HTERT RPE-1 (cell line): ENCODE results near the gene TMEM127.
"Not testable (repeated sequence)": the region's sequence is repeated elsewhere in the genome, so short reads cannot be mapped to it uniquely, and the experiment has no call there.

ENCODE experiments used
- in situ Hi-C: fragments of 300-500 bp; cut with MboI; formaldehyde crosslinking; loops from 4 replicates; pipeline ENCODE4 v1.14.3; 2020; ENCODE audit warnings: low sequenced_read_pairs

TMEM127 gene

DNA sequence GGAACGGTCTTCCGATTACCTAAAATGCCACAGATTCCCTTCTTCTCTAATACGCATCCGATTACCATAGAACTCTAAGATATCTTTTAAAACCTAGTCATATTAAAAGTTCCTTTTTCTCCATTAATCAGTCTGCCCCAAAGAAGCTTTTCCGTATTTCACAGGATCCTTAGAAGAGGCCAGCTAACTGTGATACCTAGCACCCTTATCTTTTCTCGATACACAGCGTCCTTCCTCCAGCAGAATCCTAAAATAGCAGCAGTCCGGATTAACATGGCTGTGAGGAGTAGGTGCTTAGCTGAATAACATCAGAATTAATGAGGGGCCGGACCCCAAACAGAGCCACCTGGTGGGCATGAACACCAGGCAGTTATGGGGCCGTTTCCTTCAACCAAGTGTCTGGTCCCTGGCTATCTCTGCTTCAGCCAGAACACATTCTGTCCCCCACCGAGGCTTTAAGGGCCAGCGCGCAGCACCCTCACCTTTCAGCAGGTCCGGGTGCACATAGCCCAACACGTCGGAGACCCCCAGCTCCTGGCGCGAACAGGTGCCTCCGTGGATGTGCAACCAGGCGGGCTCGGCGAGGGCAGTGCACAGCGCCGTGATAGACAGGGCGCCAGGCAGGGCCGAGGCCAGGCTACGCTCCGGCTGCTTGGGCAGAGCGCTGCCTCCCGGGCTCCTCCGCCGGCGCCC is 995 bp downstream of the TMEM127 start:
- in situ Hi-C loops, result no loop called here

DNA sequence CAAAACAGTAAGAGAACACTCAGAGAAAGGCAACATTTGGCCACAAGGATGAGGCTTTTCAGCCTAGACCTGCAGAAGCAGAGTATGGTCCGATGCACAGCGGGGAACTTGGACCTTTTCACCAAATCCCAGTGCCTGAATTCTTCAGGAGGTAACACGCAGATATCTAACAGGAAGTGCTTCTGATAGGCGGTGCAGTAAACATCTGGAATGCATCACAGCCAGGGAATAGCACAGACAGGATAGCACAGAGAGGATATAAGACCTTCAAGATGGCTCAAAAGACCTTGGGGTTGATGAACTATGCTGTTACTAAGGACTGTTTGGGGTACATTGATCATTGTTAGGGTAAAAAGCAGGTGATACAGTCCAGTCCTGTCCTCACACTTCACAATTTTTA is 1.7 kb downstream of the TMEM127 start:
- in situ Hi-C loops, result no loop called here

- in situ Hi-C loops, result no loop called here
Observed at GRCh38 chr2:96262306-96262705, 3.5 kb downstream of the TMEM127 start.

- in situ Hi-C loops, result no loop called here
Observed at GRCh38 chr2:96261328-96262003, 4.3 kb downstream of the TMEM127 start.

DNA sequence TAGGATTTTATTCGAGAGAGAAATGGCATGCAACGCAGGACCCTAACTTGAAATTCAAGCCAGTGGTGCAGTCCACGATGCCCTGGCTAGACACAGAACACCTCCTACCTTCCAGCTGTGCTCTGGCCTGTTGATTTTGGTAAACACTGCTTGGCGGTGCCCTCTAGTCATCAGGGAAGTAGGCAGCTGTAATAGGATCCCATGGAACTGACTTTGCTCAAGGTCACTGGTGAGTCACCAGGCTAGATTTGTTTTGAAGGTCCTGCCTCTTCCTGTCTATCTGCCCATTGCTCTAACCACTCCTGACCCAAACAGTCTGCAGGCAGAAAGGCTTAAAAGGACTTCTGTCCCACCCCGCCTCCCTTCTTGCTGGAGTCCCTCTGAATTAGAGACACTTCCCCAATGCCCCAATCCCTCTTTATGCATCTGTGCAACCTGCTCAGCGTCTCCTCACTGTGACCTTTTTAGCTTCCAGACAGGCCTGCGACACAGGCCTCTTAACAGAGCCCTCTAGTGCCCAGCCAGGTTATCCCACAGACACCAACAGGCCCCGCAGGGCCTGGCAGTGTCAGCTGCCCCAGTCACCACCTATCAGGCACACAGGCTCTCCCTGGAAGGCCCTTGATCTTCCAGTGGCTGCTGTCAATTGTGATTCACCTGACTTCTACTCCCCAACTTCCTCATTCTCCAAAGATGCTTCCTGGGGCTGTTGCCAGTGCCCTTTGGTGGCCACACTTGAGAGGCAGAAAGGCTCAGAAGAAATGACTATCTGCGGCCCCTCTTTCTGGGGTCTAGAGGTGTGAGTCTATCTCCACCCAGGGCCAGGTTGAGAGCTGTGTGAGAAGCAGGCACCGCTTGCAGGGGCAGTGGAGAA is 5.2 kb downstream of the TMEM127 start:
- in situ Hi-C loops, result no loop called here

DNA sequence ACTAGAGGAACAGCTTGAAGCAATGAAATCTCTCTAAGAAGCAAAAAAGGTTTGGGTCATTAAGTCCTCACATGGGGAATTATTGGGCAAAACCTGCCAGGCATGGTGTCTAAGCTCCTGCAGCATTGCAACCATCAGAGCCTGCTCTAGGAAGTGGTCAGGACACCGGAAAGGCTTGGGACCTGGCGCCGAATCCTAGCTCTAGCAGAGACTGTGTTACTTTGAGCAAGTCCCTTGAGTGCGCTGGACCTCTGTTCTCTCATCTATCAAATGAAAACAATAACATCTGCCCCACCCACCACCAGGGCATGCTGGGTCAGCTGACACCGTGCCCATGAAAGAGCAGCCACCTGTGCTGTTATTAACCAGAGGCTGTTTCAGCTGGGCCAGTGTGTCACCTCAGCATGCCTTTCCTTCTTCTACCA is 6.3 kb downstream of the TMEM127 start:
- in situ Hi-C loops, result no loop called here

GRCh38 chr2:96258166-96259022 is 7.4 kb downstream of the TMEM127 start:
- in situ Hi-C loops, result no loop called here

DNA sequence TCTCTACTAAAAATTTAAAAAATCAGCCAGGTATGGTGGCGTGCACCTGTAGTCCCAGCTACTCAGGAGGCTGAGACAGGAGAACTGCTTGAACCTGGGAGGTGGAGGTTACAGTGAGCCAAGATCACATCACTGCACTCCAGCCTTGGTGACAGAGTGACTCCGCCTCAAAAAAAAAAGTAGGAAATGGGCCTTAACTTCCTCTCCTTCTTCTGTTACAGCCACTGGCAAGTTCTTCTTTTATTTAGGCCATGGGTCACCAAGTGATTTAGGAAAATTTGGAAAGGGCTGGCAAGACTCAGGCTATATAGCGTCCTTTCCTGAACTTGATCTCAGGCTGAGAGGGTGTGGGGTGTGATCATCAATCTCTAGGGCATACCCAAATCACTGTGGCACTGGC is 8.1 kb downstream of the TMEM127 start:
- in situ Hi-C loops, result not testable (repeated sequence)

DNA sequence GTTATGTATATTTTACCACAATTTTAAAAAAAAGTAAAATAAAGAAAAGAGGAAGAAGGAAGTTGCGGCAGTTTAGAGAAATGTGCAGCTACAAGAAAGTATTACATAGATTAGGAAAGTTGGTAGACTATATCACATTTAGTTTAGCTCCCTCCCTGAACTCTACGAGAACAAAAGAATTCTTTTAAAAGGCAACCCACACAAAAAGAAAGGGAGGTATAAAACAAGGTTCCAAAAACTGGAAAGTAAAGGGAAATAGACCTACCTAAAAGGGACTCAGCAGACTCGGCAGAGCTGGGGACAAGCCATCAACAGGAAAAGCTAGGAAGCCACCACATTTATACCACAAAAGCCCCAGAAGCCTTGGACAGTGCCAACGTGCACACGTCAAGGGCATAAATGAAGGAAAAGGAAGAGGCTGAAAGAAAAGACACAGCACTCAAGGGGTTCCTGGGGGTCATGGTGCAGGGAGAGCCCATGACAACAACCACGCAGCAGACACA is 9.1 kb downstream of the TMEM127 start:
- in situ Hi-C loops, result no loop called here

DNA sequence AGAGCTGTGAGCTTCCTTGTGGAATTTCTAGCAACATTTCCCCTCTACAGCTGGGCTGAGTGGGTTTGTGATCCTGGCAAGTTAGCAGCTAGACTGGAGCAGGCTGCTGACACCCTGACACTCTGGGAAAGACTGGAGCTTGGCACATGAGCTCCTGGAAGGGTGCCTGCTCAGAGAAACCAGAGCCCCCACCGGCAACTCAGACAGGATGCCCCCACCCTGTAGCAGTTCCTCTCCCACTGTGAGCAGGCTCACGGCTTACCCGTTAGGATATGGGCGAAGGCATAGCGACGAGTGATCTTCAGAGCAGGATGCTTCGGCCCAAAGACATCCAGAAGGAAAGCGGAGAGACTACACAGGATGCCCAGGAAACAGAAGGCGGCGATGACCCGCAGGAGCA is 11.2 kb downstream of the TMEM127 start:
- in situ Hi-C loops, result no loop called here

- in situ Hi-C loops, result no loop called here
Observed at GRCh38 chr2:96253006-96253405, 12.8 kb downstream of the TMEM127 start.

GRCh38 chr2:96252526-96252925 is 13.3 kb downstream of the TMEM127 start:
- in situ Hi-C loops, result no loop called here

DNA sequence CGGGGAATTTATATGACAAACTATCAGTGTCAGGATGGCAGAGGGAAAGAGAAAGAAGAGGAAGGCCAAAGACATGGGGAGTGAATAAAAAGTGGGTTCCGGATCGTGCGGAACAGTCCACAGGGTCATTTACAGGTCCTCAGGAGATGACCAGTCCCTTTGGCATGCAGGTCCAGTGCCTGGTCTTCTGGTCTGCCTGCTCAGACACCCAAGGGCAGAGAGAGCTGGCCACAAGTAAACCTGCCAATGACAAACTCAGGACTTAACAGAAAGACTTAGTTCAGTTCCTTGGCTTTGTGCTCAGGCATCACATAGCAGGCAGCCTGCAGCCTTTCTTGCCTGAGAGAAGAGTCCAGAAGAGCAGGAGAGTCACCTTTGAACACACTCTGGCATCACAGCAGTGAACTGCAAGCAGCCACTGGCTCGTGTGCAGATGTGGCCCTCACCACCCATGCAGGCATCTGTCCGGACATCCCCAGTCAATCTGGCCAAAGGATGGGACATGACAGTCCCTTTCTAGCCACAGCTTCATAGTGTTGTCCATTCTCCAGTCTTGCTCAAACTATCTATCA is 14.0 kb downstream of the TMEM127 start:
- in situ Hi-C loops, result no loop called here

- in situ Hi-C loops, result no loop called here
Observed at GRCh38 chr2:96250188-96250587, 15.6 kb downstream of the TMEM127 start.

GRCh38 chr2:96249654-96250053 is 16.1 kb downstream of the TMEM127 start:
- in situ Hi-C loops, result no loop called here

GRCh38 chr2:96248624-96249023 is 17.2 kb downstream of the TMEM127 start:
- in situ Hi-C loops, result no loop called here

GRCh38 chr2:96247896-96248295 is 17.9 kb downstream of the TMEM127 start:
- in situ Hi-C loops, result no loop called here

GRCh38 chr2:96247009-96247408 is 18.8 kb downstream of the TMEM127 start:
- in situ Hi-C loops, result no loop called here

DNA sequence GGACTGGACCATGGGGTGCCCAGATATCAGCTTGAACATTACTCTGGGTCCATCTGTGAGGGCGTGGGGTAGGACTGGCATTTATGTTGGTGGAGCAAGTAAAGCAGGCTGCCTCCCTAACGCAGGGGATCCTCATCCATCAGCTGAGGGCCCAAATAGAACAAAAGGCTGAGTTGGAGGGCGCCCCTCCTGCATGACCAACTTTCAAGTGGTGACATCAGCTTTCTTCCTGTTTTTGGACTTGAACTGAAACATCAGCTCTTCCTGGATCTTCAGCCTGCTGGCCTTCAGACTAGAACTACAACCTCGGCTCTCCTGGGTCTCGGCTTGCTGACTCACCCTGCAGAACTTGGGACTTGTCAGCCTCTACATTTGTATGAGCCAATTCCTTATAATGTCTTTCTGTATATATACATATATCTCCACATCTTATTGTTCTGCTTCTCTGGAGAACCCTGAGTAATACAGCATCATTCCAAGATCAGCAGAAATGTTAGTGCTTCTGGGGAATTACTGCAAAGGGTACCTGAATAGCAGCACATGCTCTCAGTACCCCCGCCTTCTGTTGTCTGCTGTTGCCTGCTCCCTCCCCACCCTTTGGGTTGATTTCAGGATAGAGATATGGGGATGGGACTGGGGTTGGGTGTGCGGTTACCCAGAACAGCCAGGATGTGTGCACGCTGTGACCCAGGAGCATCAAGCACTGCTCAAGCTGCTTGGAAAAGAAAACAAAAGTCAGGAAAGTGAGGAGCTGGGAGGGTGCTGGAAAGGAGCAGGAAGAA is 20.0 kb downstream of the TMEM127 start:
- in situ Hi-C loops, result no loop called here
